H1 (cell line): ENCODE measurements around the gene HEATR1. TPM values are rescaled to one million over a fixed set of nuclear protein-coding genes. Genes with fewer than 3 reads are reported as not detected.

ENCODE experiments used
- POU5F1 ChIP-seq: IDR thresholded peaks from 2 replicates; pipeline ENCODE4 v1.6.1; 2011; ENCODE audit warnings: low read depth, mild to moderate bottlenecking, low read length, moderate library complexity
- SIRT6 ChIP-seq: IDR thresholded peaks from one replicate; pipeline ENCODE4 v1.7.1; 2012; ENCODE audit warnings: low read length, inconsistent platforms
- polyA plus RNA-seq, 7 experiments: library from polyadenylated mRNA; depleted of rRNA in 3 of 7; stranded (reverse) in 5 of 7; unstranded in 2 of 7; fragments of >200 nt in 5 of 7; fragments of 200-250 nt in 2 of 7; gene quantifications; 1 replicate in 5 of 7; 2 replicates in 1 of 7; 4 replicates in 1 of 7; pipeline versions ENCODE4 v1.2.1 to v1.2.3, GENCODE V29; 2011 to 2013; ENCODE audit warnings: missing spikeins in 2 of 7, mixed read lengths in 2 of 7
- total RNA-seq: library from RNA; stranded (reverse); fragmentation: NEBNext Ultra II Directional; extraction: Animal tissue kit (Norgen Biotek cat#: 25700); gene quantifications from 2 replicates; pipeline ENCODE4 v1.2.1, GENCODE V29; 2021

The HEATR1 gene
- total and polyA plus RNA-seq, 2 of the 8 experiments (the other 6 are each of a cell fraction or from before 2014, with no cell fraction given): 13.0 to 95.8 TPM

GRCh38 chr1:236511735-236512418 is 92.4 kb downstream of the HEATR1 start (continued):
- no peak for TF ChIP-seq SIRT6
- TF ChIP-seq POU5F1: no peak
